OCI-M2 (cell line): ENCODE measurements around the gene PLCXD3.
"Not testable (repeated sequence)": the region's sequence is repeated elsewhere in the genome, so short reads cannot be mapped to it uniquely, and the experiment has no call there.

ENCODE experiments used
- DNase-seq: peaks from one replicate; lab custom pipeline; 2025; ENCODE audit not compliant: unreplicated experiment; lab: John Stamatoyannopoulos, UW

Gene PLCXD3

DNA sequence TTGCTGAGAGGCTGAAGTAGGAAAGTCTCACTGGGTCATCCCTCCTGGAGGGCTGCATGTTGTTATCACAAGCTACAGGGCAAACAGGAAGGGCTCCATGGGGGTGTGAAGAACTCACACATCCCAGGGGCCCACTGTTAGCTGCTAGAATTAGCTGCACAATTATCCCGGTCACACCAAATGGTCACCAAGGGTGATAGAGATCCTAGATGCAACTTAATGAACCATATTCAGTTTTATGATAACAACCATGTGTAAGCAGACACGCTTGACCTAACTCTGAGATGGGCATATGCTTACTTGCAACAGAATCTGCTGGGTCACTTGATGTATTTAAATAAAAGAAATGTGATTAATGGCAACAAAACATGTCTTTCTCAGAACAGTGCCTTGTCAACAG is 153.6 kb downstream of the PLCXD3 start:
- no peak for DNase-seq

DNA sequence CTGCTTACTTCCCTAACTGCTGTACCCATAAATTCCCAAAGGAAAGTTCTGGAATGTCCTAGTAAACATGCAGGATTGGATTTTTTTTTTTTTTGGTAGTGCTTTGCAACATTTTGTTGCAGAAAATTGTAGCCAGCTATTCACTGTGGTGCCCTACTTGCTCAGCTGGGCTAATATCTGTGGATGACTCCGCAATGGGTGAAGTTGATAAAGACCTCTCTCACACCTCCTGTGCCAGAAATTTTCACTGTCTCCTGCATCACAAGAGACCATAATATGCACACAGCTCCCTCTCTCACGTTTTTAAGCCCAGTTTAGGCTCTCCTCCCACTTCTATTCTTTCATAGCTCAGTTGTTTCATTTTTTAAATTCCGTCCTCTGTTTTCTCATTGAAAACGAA is 160.6 kb downstream of the PLCXD3 start:
- no peak for DNase-seq

DNA sequence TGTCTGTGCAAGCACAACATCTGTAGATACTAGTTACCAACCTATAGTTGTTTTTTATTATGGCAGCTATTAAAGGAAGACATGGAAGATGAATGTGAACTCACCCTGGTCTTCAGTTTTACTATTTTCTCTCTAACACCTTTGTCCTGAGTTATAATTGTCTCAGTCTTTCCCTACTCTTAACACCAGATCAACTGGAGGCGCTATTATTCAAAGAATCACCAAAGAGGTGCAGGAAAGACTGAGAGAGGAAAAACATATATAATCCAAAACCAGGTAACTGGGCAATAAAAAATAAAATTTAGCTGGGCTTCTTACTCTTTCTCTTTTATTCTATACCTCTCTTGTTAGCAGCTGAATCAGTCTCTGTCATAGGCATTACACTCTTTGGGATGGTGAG is 162.8 kb downstream of the PLCXD3 start:
- no peak for DNase-seq

- DNase-seq, result no peak
Observed at GRCh38 chr5:41346609-41347008, 163.8 kb downstream of the PLCXD3 start.

DNA sequence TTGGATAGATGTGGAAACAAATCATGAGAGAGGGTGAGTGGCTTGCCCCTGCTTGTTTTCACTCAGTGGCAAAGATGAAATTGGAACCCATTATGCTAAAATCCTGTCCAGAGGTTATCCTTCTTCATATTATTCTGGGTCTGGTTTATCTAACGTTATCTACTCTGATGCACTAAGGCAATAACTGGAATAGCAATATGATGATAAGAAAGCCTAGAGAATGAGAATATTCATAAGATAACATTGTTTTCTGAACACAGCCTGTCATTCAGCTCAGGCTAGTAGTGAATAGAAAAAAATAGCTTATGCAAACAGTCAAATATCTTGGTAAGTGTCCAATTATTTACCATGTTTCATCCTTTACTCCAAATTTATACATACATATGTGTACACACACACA is 165.1 kb downstream of the PLCXD3 start:
- DNase-seq, result no peak

DNA sequence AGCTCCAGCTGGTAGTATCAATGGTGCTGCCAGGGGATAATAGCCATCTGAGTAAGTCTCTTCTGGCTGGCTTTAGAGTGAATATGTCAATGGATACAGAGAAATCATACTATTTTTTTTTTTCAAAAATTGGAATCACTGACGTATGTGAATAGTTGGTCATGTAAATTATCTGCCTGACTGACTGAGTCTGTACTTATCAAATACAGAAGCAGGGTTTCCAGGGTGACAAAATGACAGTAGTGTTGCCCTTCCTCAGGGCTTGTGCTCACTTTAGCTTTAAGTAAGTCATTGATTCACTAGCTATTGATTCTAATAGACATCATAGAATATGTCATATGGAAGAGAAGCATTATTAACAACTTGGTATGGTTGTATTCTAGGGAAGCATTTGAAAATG is 171.1 kb downstream of the PLCXD3 start:
- no peak for DNase-seq

GRCh38 chr5:41338136-41338675 is 172.2 kb downstream of the PLCXD3 start:
- DNase-seq, result no peak

DNA sequence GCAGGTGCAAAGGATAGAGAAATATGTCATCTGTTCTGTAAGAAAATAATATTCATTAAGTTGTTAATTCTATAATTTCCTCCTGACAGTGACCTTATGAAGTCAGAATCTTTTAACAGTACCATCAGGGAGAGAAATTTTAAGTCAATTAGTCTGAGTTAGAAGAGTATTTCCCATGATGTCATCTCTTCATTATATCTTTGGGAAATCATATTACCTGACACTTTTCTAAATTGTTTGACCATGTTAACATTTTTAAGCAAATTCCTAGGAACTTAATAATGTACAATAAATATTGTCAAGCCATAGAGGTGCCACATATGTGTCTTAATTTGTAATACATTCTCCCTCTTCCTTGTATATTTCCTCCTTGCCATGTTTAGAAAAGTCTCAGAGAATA is 172.7 kb downstream of the PLCXD3 start:
- no peak for DNase-seq

DNA sequence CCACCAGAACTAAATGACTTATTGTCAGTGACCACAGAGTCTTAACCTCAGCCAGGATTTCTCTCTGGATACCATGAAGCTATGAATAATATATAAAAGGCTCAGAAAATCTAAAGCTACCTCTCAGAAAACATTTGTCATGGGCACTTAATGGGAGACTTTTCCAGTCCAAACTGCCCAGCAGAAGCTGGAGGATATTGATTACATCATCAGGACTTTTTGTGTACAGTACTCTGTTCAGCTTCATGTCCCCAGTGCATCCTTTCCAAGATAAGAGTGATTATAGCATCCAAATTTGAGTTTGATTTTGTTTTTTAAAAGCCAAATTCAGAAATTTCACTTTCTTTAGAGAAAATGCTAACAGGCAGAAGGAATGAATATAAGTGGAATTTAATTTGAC is 173.2 kb downstream of the PLCXD3 start:
- no peak for DNase-seq

GRCh38 chr5:41336471-41336870 is 173.9 kb downstream of the PLCXD3 start:
- no peak for DNase-seq

GRCh38 chr5:41335596-41336181 is 174.7 kb downstream of the PLCXD3 start:
- no peak for DNase-seq

DNA sequence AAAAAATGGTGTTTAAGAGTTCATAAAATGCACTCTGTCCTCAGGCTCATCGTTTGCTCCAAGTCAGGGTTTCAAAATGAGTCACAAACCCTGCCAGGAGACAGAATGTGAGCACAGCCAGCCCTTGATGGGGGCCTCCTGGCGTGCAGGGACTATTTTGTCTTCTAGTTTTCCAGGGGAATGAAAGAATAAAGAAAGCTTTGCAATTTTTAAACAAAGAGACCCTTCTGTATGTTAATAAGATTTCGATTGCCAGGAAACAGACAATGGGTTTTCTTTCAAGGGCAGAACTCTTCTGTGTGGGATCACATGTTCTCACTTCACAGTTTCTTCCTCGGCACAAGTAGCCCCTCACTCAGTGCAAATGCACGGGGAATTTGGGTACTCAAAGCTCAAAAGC is 175.6 kb downstream of the PLCXD3 start:
- DNase-seq, result no peak

GRCh38 chr5:41334221-41334620 is 176.2 kb downstream of the PLCXD3 start:
- no peak for DNase-seq

DNA sequence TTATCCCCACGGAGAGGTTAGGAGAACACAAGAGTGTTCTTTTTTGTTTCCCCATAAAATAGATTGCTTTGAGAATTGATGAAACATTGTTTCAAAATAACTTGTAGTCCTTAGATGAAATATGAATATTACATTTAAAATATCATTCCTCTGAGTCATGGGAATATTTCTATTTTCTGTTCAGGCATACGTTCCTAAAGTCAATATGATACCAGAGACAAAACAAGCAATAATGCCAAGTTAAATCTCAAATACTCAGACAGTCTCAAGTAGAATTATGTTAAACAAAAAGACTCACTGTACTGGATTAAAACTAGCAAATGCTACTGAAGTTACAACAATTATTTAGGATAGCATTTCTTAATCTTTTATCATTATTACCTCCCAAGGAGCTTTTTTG is 185.3 kb downstream of the PLCXD3 start:
- no peak for DNase-seq

DNA sequence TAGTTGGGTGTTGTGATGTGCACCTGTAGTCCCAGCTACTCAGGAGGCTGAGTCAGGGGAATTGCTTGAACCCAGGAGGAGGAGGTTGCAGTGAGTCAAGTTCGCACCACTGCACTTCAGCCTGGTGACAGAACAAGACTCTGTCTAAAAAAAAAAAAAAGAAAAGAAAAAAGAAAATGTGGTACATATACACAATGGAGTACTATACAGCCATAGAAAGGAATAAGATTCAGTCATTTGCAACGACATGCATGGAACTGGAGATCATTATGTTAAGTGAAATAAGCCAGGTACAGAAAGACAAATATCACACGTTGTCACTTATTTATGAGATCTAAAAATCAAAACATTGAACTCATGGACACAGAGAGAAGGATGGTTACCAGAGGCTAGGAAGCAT is 187.6 kb downstream of the PLCXD3 start:
- not testable (repeated sequence) for DNase-seq

- no peak for DNase-seq
Observed at GRCh38 chr5:41312478-41313060, 197.8 kb downstream of the PLCXD3 start.

DNA sequence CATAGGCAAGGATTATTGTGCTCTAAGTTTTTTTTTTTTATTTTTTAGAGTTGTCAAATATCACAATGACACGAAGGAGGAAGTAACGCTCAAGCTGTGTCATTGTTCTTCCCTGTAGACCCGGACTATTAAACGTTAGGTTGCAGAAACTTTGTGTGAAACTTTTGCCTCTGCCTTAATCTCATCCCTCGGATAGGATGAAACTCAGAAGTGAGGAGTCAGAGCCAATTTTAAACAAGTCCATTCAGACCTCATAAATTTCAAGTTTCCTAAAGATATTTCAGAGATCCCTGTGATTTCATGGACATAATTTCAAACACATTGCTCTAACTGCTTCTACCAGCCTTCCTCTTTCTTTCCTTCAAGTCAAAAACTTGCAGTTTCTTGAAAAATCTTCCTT is 198.3 kb downstream of the PLCXD3 start:
- DNase-seq, result no peak

DNA sequence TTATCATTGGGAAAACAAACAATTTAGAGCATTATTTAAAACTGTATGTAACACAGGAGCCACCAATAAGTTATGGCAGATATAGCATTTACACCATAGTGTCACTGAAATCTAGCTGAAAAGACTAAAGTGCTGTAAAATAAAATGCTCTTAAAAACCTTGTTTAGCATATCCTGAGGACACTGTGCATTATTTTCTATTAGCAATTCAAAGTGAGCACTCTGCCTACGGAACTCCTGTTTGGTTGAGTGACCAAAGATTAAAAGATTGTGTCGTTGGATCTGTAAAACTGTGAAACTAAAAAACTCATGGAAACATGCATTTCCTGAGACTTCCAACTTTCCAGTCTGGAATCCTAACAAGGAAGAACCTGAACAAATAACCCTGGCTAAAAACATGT is 201.1 kb downstream of the PLCXD3 start:
- DNase-seq, result no peak

DNA sequence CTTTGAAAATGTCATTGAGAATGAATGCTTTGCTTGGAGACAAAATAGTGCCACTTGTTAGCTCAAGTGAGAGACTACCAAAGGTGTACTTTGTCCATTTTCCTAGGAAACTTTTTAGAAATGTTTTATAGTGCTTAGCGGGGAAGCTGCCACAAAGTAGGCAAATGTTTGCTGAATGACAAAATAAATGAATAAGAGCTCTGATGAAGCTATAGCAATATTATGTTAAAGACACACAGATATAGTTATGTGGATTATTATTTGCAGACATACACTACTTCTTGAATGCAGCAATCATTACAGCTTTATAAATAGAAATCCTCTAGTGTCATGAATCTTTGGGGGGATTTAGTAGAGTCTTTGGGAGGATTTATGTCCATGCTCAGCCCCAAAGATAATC is 204.4 kb downstream of the PLCXD3 start:
- DNase-seq, result no peak

DNA sequence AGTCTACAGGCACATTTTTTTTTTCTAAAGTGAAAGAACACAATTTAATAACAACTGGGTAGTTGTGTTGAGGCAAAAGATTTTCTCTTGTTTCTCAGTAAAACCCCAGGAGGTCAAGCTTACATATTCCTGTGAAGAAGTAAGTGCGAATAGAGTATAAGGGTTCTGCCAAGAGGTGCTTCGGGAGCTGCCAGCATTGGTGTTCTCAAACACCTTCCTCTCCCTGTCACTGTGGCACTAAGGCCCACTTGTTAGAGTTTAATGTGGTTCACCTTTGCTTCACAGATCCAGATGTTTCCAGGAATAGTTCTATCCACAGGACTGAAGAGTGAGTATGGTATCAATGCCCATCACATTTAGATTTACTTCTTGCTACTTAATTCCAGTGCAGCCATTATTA is 205.3 kb downstream of the PLCXD3 start:
- no peak for DNase-seq

GRCh38 chr5:41296066-41296465 is 214.3 kb downstream of the PLCXD3 start:
- DNase-seq, result no peak

GRCh38 chr5:41291323-41291722 is 219.1 kb downstream of the PLCXD3 start:
- DNase-seq, result no peak

- DNase-seq, result no peak
Observed at GRCh38 chr5:41290810-41291209, 219.6 kb downstream of the PLCXD3 start.
